Naive thymus-derived CD4-positive, alpha-beta T cell (primary cell): Measurements from ENCODE around the gene PYM1. TPM values are rescaled to one million over a fixed set of nuclear protein-coding genes. Genes with fewer than 3 reads are reported as not detected.

Experiments
- ATAC-seq: fragments of 150-1000 bp; cut with Tn5 transposase; 2 replicates; pipeline ENCODE4 v1.10.0; 2021; ENCODE audit warnings: mild to moderate bottlenecking, moderate library complexity
- CTCF ChIA-PET: fragments of 350-600 bp; sonication (Branson Sonifier 250); formaldehyde crosslinking; loops from one replicate; lab custom pipeline; 2021; ENCODE audit warnings: antibody characterized with exemption; lab: Charles Lee
- POLR2A ChIA-PET: fragments of 350-600 bp; sonication (Branson Sonifier 250); formaldehyde crosslinking; loops from one replicate; lab custom pipeline; 2021; ENCODE audit warnings: antibody characterized with exemption, inconsistent platforms; lab: Charles Lee
- DNase-seq, 9 donors: peaks; one replicate each; pipeline versions ENCODE4 v3.0.0 to v3.0.0-alpha.2; 2020 to 2022; ENCODE audit warnings: mixed read lengths in 1 of 9
- H3K27ac ChIP-seq: one replicate; pipeline ENCODE4 v1.7.0; 2013; ENCODE audit warnings: mild to moderate bottlenecking, low read depth, low read length, moderate library complexity
- H3K27me3 ChIP-seq, 2 donors: one replicate each; pipeline ENCODE4 v1.7.0; 2013; ENCODE audit warnings: low read length in 2 of 2, mild to moderate bottlenecking in 2 of 2, moderate library complexity in 2 of 2; ENCODE audit not compliant: control insufficient read depth in 2 of 2, insufficient read depth in 2 of 2
- H3K36me3 ChIP-seq, 3 experiments: 1 replicate in 2 of 3; 2 replicates in 1 of 3; pipeline ENCODE4 v1.7.0; 2013; ENCODE audit warnings: low read length in 3 of 3, mild to moderate bottlenecking in 3 of 3, moderate library complexity in 1 of 3; ENCODE audit not compliant: insufficient read depth in 3 of 3, control insufficient read depth in 2 of 3
- H3K4me1 ChIP-seq, 2 donors: one replicate each; pipeline ENCODE4 v1.7.0; 2013; ENCODE audit warnings: low read length in 2 of 2, mild to moderate bottlenecking in 2 of 2, moderate library complexity in 1 of 2; ENCODE audit not compliant: control insufficient read depth in 2 of 2, insufficient read depth in 2 of 2
- H3K4me3 ChIP-seq: 2 replicates; pipeline ENCODE4 v1.7.0; 2013; ENCODE audit warnings: mild to moderate bottlenecking, low read length
- H3K9me3 ChIP-seq, 3 experiments: 1 replicate in 2 of 3; 2 replicates in 1 of 3; pipeline ENCODE4 v1.7.0; 2013; ENCODE audit warnings: low read length in 3 of 3; ENCODE audit not compliant: control insufficient read depth in 2 of 3
- H3K27ac Mint-ChIP-seq, 9 donors: one replicate each; pipeline ENCODE4 v1.8.0; 2020 to 2022; ENCODE audit warnings: mixed read lengths in 9 of 9, mild to moderate bottlenecking in 8 of 9, moderate library complexity in 5 of 9, inconsistent platforms in 2 of 9
- H3K27me3 Mint-ChIP-seq, 5 donors: one replicate each; pipeline ENCODE4 v1.8.0; 2021 to 2022; ENCODE audit warnings: mixed read lengths in 5 of 5, mild to moderate bottlenecking in 1 of 5
- H3K36me3 Mint-ChIP-seq, 5 donors: one replicate each; pipeline ENCODE4 v1.8.0; 2020 to 2022; ENCODE audit warnings: mixed read lengths in 5 of 5, mild to moderate bottlenecking in 3 of 5, inconsistent platforms in 1 of 5
- H3K4me1 Mint-ChIP-seq, 7 donors: one replicate each; pipeline ENCODE4 v1.8.0; 2020 to 2022; ENCODE audit warnings: mixed read lengths in 7 of 7, mild to moderate bottlenecking in 3 of 7, inconsistent platforms in 1 of 7
- H3K4me3 Mint-ChIP-seq, 10 donors: one replicate each; pipeline ENCODE4 v1.8.0; 2020 to 2022; ENCODE audit warnings: mild to moderate bottlenecking in 10 of 10, mixed read lengths in 10 of 10, moderate library complexity in 6 of 10, inconsistent platforms in 2 of 10
- H3K9me3 Mint-ChIP-seq, 11 donors: one replicate each; pipeline ENCODE4 v1.8.0; 2020 to 2022; ENCODE audit warnings: mixed read lengths in 11 of 11, mild to moderate bottlenecking in 4 of 11, inconsistent platforms in 1 of 11, moderate library complexity in 1 of 11
- intact Hi-C, 2 donors: fragments of 100-400 bp; cut with micrococcal nuclease; formaldehyde crosslinking; loops; one replicate each; pipeline ENCODE4 v1.15.1; 2023
- polyA plus RNA-seq, 2 donors: library from polyadenylated mRNA; unstranded; fragments of 300-500 nt; fragmentation: Illumina TruSeq; gene quantifications; one replicate each; pipeline ENCODE4 v1.2.3, GENCODE V29; 2021
- total RNA-seq, 6 experiments: library from RNA in 5 of 6; stranded (reverse) in 5 of 6; gene quantifications; 1 replicate in 5 of 6; 2 replicates in 1 of 6; pipeline ENCODE4 v1.2.3 and lab custom pipeline; 2021 to 2026

The PYM1 gene
- total and polyA plus RNA-seq, 7 experiments from 2014 or later = 18.5 to 70.7 (median 35.9) TPM

DNA sequence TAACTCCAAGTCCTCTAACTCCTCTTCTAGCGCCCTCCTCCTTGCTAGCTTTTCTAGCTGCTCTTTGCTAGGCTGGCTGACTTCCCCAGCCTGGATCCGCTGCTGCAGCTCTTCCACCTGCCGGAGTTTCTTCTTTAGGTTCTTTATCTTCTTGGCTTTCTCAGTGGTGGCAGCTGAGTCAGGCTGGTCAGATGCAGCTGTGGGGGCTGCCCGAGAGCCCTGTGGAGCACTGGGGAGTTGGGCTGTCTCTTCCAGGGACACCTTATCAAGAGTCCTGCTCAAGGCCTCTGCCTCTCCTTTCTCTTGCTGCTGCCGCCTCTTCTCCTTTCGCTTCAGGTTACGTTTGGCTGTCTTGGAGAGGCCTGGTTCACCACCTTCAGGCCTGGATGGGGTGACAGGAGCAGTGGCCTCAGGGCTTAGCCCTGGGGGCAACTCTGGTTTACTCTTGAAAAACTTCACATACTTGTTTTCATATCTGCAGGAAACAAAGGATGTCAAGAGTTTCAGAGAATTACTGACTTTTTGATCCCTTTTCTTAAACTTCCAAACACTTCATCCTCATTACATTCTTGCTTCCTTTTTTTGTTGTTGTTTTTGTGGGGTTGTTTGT lies 25.7 kb downstream of the PYM1 start:
- ChIA-PET POLR2A (interaction anchor here (0.9 kb wide), 1 partner anchor 13 kb away, joined by 4 read pairs; no protein-coding TSS in a partner anchor), CTCF (interaction anchor here (0.9 kb wide), 1 partner anchor 18 kb away, joined by 3 read pairs; no protein-coding TSS in a partner anchor)
- intact Hi-C loops = no loop called here
- no peaks in the 10 kb centered on the region for H3K27me3 ChIP-seq
- DNase-seq = no peak
- no peak overlapping the region for H3K4me3 ChIP-seq
- no peak for ATAC-seq
- peaks cover 0 to 6% of the 10 kb centered on the region in 2 donors for H3K4me1 ChIP-seq
- Mint-ChIP-seq H3K4me1 (peaks cover 8 to 17% (median 13%) of the 10 kb centered on the region in 7 donors), H3K4me3 (no peak overlapping the region), H3K36me3 (peaks cover 0 to 13% (median 6%) of the 10 kb centered on the region in 5 donors), H3K9me3 (no peaks in the 10 kb centered on the region), H3K27ac (peak overlapping the region in 8 of 9 donors; percentile 6 to 88 (median 64)), H3K27me3 (no peaks in the 10 kb centered on the region)
- H3K36me3 ChIP-seq = peaks cover 0 to 20% (median 0%) of the 10 kb centered on the region in 3 experiments
- no peaks in the 10 kb centered on the region for H3K9me3 ChIP-seq
- H3K27ac ChIP-seq = no peak overlapping the region

DNA sequence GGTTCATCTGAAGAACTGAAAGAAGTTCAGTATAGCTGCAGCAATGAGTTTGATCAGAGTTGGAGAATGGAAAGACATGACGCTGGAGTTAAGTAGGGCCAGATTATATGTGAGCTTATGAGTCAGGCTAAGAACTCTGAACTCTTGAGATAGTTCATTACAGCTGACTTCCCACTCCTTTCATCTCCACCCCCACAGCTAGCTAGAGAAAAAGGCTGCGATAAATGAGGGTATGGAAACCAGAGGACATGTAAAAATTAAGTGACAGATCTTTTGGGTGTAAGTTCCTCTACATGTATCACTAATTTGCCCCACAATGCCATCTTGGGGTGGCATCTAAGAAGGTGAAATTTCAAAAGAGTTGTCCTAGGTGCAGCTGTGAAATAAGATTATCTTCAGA lies 28.6 kb downstream of the PYM1 start:
- Mint-ChIP-seq H3K27ac (peak overlapping the region; percentile 50 to 92 (median 71)), H3K9me3 (no peaks in the 10 kb centered on the region), H3K4me1 (peaks cover 8 to 17% (median 13%) of the 10 kb centered on the region in 7 donors), H3K4me3 (peak overlapping the region in 3 of 10 donors; percentile 1 to 8 (median 3)), H3K36me3 (peaks cover 0 to 13% (median 6%) of the 10 kb centered on the region in 5 donors), H3K27me3 (no peaks in the 10 kb centered on the region)
- H3K4me3 ChIP-seq = no peak overlapping the region
- ATAC-seq (no peak), DNase-seq (peak in 6 of 9 donors; percentile 2 to 23 (median 12))
- peaks cover 0 to 20% (median 0%) of the 10 kb centered on the region in 3 experiments for H3K36me3 ChIP-seq
- CTCF ChIA-PET = no interaction called here
- H3K27me3 ChIP-seq = no peaks in the 10 kb centered on the region
- H3K27ac ChIP-seq = peak overlapping the region; percentile 14
- intact Hi-C loops = no loop called here
- POLR2A ChIA-PET = interaction anchor here (0.7 to 1.3 kb wide), 6 partner anchors 15 to 74 kb away, joined by 3 to 4 read pairs (median 3); partner anchors contain the start of genes PYM1 and RAB5B
- H3K9me3 ChIP-seq = no peaks in the 10 kb centered on the region
- H3K4me1 ChIP-seq = peaks cover 0 to 6% of the 10 kb centered on the region in 2 donors

DNA sequence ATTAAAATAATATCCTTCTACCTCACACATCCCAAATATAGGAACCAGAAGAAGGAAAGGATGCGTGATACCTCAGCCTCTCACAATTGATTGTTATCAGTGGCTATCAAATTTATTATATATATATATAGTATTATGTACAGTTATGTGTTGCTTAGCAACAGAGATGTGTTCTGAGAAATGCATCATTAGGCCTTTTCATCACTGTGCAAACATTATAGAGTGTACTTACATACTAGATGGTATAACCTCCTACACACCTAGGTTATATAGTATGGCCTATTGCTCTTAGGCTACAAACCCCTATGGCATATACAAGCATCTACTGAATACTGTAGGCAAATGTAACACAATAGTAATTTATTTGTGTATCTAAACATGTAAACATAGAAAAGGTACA lies 34.0 kb downstream of the PYM1 start:
- Histone ChIP-seq H3K36me3 (no peaks in the 10 kb centered on the region), H3K4me1 (peaks cover 0 to under 1% of the 10 kb centered on the region in 2 donors), H3K27ac (no peak overlapping the region), H3K27me3 (no peaks in the 10 kb centered on the region), H3K4me3 (no peak overlapping the region), H3K9me3 (no peaks in the 10 kb centered on the region)
- POLR2A ChIA-PET = no interaction called here
- peaks cover 0 to 4% (median 0%) of the 10 kb centered on the region in 5 donors for H3K36me3 Mint-ChIP-seq
- intact Hi-C loops = no loop called here
- no peak overlapping the region for H3K4me3 Mint-ChIP-seq
- no peak for DNase-seq
- no peak overlapping the region for H3K27ac Mint-ChIP-seq
- ATAC-seq = no peak
- peaks cover 0 to 2% (median 0%) of the 10 kb centered on the region in 5 donors for H3K27me3 Mint-ChIP-seq
- H3K9me3 Mint-ChIP-seq = no peaks in the 10 kb centered on the region
- CTCF ChIA-PET = no interaction called here
- peaks cover 1 to 6% (median 2%) of the 10 kb centered on the region in 7 donors for H3K4me1 Mint-ChIP-seq

DNA sequence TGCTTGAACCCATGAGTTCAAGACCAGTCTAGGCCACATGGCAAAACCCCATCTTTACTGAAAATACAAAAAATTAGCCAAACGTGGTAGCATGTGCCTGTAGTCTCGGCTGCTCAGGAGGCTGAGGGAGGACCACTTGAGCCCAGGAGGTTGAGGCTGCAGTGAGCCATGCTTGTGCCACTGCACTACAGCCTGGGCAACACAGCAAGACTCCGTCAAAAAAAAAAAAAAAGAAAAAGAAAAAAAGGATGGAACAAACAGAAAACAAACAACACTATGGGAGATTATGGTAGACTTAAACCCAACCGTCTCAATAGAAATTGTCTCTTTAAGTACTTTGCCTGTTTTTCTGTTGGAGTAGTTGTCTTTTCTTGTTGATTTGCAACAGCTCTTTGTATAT lies 36.4 kb downstream of the PYM1 start:
- peaks cover 0 to 4% (median 0%) of the 10 kb centered on the region in 5 donors for H3K36me3 Mint-ChIP-seq
- H3K4me3 ChIP-seq = no peak overlapping the region

DNA sequence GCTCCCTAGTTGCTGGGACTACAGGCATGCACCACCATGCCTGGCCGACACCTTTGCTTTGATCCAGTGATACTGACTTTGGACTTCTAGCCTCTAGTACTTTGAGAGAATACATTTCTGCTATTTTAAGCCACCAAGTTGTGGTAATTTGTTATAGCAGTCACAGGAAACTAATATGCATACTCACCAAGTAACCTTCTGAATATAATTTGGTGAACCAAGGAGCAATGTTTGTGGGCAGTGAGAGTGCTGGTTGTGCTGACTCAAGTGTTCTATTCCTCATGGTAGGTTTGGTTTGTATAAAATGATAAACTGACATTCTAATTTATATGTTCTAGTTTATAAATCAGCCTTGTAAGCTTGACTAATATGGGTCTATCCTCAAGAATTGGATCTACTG lies 42.6 kb downstream of the PYM1 start:
- Histone ChIP-seq H3K27ac (no peak overlapping the region), H3K9me3 (no peaks in the 10 kb centered on the region), H3K36me3 (no peaks in the 10 kb centered on the region), H3K4me1 (no peaks in the 10 kb centered on the region), H3K27me3 (no peaks in the 10 kb centered on the region), H3K4me3 (no peak overlapping the region)
- Mint-ChIP-seq H3K27ac (no peak overlapping the region), H3K9me3 (peaks cover 0 to 3% (median 0%) of the 10 kb centered on the region in 11 donors), H3K36me3 (peaks cover 0 to 6% (median 0%) of the 10 kb centered on the region in 5 donors), H3K27me3 (peaks cover 0 to 2% (median 0%) of the 10 kb centered on the region in 5 donors), H3K4me1 (peaks cover 1 to 21% (median 8%) of the 10 kb centered on the region in 7 donors), H3K4me3 (no peak overlapping the region)
- ATAC-seq (no peak), DNase-seq (no peak)
- CTCF ChIA-PET = no interaction called here
- intact Hi-C loops = no loop called here
- POLR2A ChIA-PET = no interaction called here

More for the DNA sequence above, 36.4 kb downstream of the PYM1 start:
- Mint-ChIP-seq H3K27ac (no peak overlapping the region), H3K4me1 (peaks cover 0 to 3% (median 0%) of the 10 kb centered on the region in 7 donors), H3K27me3 (peaks cover 0 to 2% (median 0%) of the 10 kb centered on the region in 5 donors), H3K9me3 (no peaks in the 10 kb centered on the region), H3K4me3 (no peak overlapping the region)
- intact Hi-C loops = no loop called here
- ChIA-PET CTCF (no interaction called here), POLR2A (no interaction called here)
- Histone ChIP-seq H3K9me3 (no peaks in the 10 kb centered on the region), H3K4me1 (no peaks in the 10 kb centered on the region), H3K36me3 (no peaks in the 10 kb centered on the region), H3K27me3 (no peaks in the 10 kb centered on the region), H3K27ac (no peak overlapping the region)
- no peak for DNase-seq
- ATAC-seq = no peak

DNA sequence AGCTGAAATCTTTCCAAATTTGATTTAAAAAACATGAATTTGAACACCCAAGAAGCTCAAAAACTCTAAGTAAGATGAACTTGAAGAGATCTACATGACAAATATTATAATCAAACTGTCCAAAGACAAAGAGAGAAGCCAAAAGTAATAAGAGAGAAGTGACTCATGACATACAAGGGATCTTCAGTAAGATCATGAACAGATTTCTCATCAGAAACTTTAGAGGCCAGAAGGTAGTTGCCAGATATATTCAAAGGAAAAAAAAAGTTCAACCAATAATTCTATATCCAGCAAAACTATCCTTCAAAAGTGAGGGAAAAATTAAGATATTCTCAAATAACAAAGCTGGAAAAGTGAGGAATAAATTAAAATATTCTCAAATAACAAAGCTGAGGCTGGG lies 49.9 kb downstream of the PYM1 start:
- POLR2A ChIA-PET = interaction anchor here (0.6 to 1.1 kb wide), 2 partner anchors 21 to 41 kb away, joined by 3 read pairs; no protein-coding TSS in a partner anchor

More for the DNA sequence above, 49.9 kb downstream of the PYM1 start:
- DNase-seq = no peak
- intact Hi-C loops = no loop called here
- no peaks in the 10 kb centered on the region for H3K36me3 ChIP-seq
- no peak overlapping the region for H3K27ac ChIP-seq
- Mint-ChIP-seq H3K36me3 (peaks cover 8 to 12% (median 8%) of the 10 kb centered on the region in 5 donors), H3K4me3 (no peak overlapping the region), H3K27ac (peak overlapping the region in 2 of 9 donors; percentile 18 to 28), H3K9me3 (peaks cover 5 to 14% (median 9%) of the 10 kb centered on the region in 11 donors), H3K27me3 (no peaks in the 10 kb centered on the region), H3K4me1 (peaks cover 1 to 13% (median 8%) of the 10 kb centered on the region in 7 donors)
- CTCF ChIA-PET = no interaction called here
- H3K4me1 ChIP-seq = no peaks in the 10 kb centered on the region
- H3K27me3 ChIP-seq = no peaks in the 10 kb centered on the region
- H3K9me3 ChIP-seq = peaks cover 0 to 6% (median 0%) of the 10 kb centered on the region in 3 experiments
- H3K4me3 ChIP-seq = no peak overlapping the region
- no peak for ATAC-seq
